Fibroblast of lung (primary cell): Measurements from ENCODE around the gene FGF2.

ENCODE experiments used
- CTCF ChIP-seq, 2 donors: IDR thresholded peaks in 1 of 2; conservative IDR thresholded peaks in 1 of 2; 1 replicate in 1 of 2; 2 replicates in 1 of 2; pipeline ENCODE4 v1.5.1; 2011 to 2012; ENCODE audit warnings: low read length in 2 of 2, control low read depth in 1 of 2, inconsistent platforms in 1 of 2, low read depth in 1 of 2, mild to moderate bottlenecking in 1 of 2
- EZH2 ChIP-seq: IDR thresholded peaks from 2 replicates; pipeline ENCODE4 v1.5.1; 2012; ENCODE audit warnings: low read length, control low read depth, mild to moderate bottlenecking; ENCODE audit errors: missing control alignments

- no peak for TF ChIP-seq CTCF (conservative IDR thresholded peaks at IDR 0.05 in 1 of 2, IDR thresholded peaks at IDR 0.05 in 1 of 2; ENCODE audit: low read depth in 1 of 2, low read length in 2 of 2)
- TF ChIP-seq EZH2 = no peak
Observed at GRCh38 chr4:122873146-122873545, 46.5 kb downstream of the FGF2 start.
